ENCODE measurements around the gene MGAT4A.

DNA sequence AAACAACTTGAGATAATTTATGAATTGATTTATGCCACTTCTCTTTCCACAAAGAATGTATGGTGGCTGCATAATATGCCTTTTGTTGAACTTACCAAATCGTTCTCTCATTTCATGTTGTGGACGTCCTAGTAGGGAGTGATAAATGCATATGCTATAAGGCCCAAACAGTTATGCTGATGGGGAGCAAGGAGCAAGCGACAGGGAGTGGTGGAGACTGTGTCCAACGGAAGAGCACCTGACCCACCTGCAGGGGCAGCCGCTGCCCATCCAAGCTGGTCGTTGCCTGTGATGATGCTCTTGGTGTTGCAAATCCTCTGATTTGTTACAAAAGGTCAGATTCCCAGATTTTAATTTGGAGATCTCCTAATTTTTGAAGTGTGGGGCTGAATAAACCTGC is 31.0 kb upstream of the MGAT4A start:
- TF ChIP-seq POLR2A (IDR thresholded peaks at IDR 0.05; ENCODE audit: low read depth, low read length) (no peak), POLR2AphosphoS5 (IDR thresholded peaks at IDR 0.05; ENCODE audit: low read depth, low read length) (no peak)

All from GM12891 (cell line).